ENCODE results near the gene ASB18. TPM values are rescaled to one million over a fixed set of nuclear protein-coding genes. Genes with fewer than 3 reads are reported as not detected.

The ASB18 gene
- total RNA-seq, 1 donor from 2014 or later = not detected

Other genes starting within 250 kb of the ASB18 start
- gene GBX2, start 96.0 kb downstream of the ASB18 start, total RNA-seq = 0.51 and 0.90 TPM in 2 replicates